H4 (cell line): Measurements from ENCODE around the gene TMEM156. TPM values are rescaled to one million over a fixed set of nuclear protein-coding genes. Genes with fewer than 3 reads are reported as not detected.

Experiments
- DNase-seq: peaks from one replicate; pipeline ENCODE4 v3.0.0-alpha.2; 2015; ENCODE audit warnings: low spot score
- total RNA-seq: library from RNA; depleted of rRNA; stranded (reverse); fragments of >200 nt; shearing (Covaris generic); gene quantifications from 2 replicates; pipeline ENCODE4 v1.2.3, GENCODE V29; 2014; rRNA removed

TMEM156 gene
- total RNA-seq, 1 experiment from 2014 or later, result 1.3 TPM

GRCh38 chr4:38925492-38926413 lies 106.5 kb downstream of the TMEM156 start:
- DNase-seq, result no peak

GRCh38 chr4:38924353-38924752 lies 107.9 kb downstream of the TMEM156 start:
- DNase-seq, result no peak

GRCh38 chr4:38923746-38924145 lies 108.5 kb downstream of the TMEM156 start:
- DNase-seq, result no peak

- DNase-seq, result no peak
Observed at GRCh38 chr4:38921151-38921550, 111.1 kb downstream of the TMEM156 start.

GRCh38 chr4:38920677-38921076 lies 111.5 kb downstream of the TMEM156 start:
- DNase-seq, result no peak

- no peak for DNase-seq
Observed at GRCh38 chr4:38920186-38920585, 112.0 kb downstream of the TMEM156 start.

GRCh38 chr4:38919494-38919893 lies 112.7 kb downstream of the TMEM156 start:
- no peak for DNase-seq

GRCh38 chr4:38917481-38918025 lies 114.7 kb downstream of the TMEM156 start:
- no peak for DNase-seq

Other genes with a start within 250 kb of the TMEM156 start
- gene TLR10, start 249.4 kb downstream of the TMEM156 start, total RNA-seq, result 0.08 TPM in 1 of 2 replicates, not detected in the other
- 0.84 and 4.2 TPM in 2 replicates for gene TLR1, start 227.6 kb downstream of the TMEM156 start, total RNA-seq
- 9.9 and 15.8 TPM in 2 replicates for gene TLR6, start 175.6 kb downstream of the TMEM156 start, total RNA-seq
- 89.3 and 118 TPM in 2 replicates for gene FAM114A1, start 164.6 kb downstream of the TMEM156 start, total RNA-seq
- 47.1 and 67.4 TPM in 2 replicates for gene KLHL5, start 29.8 kb upstream of the TMEM156 start, total RNA-seq
- 17.7 and 25.1 TPM in 2 replicates for gene WDR19, start 150.1 kb upstream of the TMEM156 start, total RNA-seq